HK-2 (cell line): ENCODE measurements around the gene WDR12.
"Not testable (repeated sequence)": the region's sequence is repeated elsewhere in the genome, so short reads cannot be mapped to it uniquely, and the experiment has no call there.

ENCODE experiments used
- DNase-seq: peaks from one replicate; pipeline ENCODE4 v3.0.0-alpha.2; 2018; ENCODE audit not compliant: unreplicated experiment

The WDR12 gene

GRCh38 chr2:202911512-202912341 lies at the start of gene WDR12, which contains the start of gene CARF:
Gene WDR12 (minus strand): TSS chr2:202911673. CDS start chr2:202911476, 197 bp downstream.
Gene CARF (plus strand): TSS chr2:202912275. CDS start chr2:202941903, 29,628 bp downstream.
- DNase-seq, result peak; percentile 89

GRCh38 chr2:202960524-202960923 lies 49.1 kb upstream of the WDR12 start:
- no peak for DNase-seq

DNA sequence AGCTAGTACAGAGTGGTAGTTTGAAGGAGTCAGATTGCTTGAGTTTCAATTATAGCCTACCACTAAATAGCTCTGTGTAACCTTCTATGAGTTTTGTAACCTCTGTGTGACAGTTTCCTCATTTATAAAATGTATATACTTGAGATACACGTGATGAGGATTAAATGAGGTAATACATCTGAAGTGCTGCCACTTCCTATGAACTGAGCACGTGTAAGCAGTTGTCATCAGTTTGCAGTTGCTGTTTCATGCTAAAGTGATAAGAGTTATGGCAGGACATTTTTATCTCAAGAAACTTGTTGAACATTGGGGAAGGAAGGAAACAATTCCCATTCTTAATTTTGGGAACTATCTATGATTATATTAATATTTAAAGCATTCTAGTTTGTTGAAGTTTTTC lies 39.1 kb upstream of the WDR12 start:
- DNase-seq, result no peak

- DNase-seq, result not testable (repeated sequence)
Measured at GRCh38 chr2:202949333-202949732, 37.9 kb upstream of the WDR12 start.

DNA sequence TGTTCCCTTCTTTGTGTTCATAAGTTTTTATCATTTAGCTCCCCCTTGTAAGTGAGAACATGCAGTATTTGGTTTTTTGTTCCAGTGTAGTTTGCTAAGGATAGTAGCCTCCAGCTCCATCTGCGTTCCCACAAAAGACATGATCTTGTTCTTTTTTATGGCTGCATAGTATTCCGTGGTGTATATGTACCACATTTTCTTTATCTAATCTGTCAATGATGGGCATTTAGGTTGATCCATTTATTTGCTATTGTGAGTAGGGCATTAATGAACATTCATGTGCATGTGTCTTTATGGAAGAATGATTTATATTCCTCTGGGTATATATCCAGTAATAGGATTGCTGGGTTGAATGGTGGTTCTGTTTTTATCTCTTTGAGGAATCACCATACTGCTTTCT lies 34.0 kb upstream of the WDR12 start:
- DNase-seq, result no peak

GRCh38 chr2:202944816-202945215 lies 33.3 kb upstream of the WDR12 start:
- no peak for DNase-seq

GRCh38 chr2:202944408-202944807 lies 32.9 kb upstream of the WDR12 start:
- DNase-seq, result no peak

GRCh38 chr2:202941771-202942170 lies 30.3 kb upstream of the WDR12 start:
- DNase-seq, result no peak

DNA sequence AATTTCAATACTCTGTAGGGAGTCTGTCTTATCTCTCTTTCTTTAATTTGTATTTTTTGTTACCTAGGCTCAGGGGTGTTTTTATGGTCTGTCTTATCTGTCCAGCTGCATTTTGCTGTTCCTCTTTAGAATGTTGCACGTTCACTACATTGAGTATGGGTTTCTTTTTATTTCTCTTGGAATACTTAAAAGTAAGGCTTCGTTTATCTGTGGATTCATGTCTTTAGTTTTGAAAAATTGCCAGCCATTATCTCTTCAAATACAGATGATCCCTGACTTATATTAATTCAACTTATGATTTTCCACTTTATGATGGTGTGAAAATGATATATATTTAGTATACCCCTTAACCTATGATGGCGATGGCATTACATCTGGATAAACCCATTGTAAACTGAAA lies 27.5 kb upstream of the WDR12 start:
- DNase-seq, result no peak

DNA sequence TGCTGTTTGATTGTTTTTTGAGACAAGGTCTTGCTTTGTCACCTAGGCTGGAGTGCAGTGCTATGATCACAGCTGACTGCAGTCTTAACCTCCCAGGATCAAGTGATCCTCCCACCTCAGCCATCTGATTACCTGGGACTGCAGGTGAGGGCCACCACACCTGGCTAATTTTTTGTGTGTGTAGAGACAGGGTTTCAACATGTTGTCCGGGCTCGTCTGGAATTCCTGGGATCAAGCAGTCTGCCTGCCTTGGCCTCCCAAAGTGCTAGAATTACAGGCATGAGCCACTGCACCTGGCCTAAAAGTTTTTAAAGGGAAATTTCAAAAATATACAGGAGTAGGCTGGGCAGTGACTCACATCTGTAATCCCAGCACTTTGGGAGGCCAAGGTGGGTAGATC lies 23.0 kb upstream of the WDR12 start:
- no peak for DNase-seq

GRCh38 chr2:202933958-202934357 lies 22.5 kb upstream of the WDR12 start:
- DNase-seq, result no peak

GRCh38 chr2:202933139-202933510 lies 21.7 kb upstream of the WDR12 start:
- no peak for DNase-seq

DNA sequence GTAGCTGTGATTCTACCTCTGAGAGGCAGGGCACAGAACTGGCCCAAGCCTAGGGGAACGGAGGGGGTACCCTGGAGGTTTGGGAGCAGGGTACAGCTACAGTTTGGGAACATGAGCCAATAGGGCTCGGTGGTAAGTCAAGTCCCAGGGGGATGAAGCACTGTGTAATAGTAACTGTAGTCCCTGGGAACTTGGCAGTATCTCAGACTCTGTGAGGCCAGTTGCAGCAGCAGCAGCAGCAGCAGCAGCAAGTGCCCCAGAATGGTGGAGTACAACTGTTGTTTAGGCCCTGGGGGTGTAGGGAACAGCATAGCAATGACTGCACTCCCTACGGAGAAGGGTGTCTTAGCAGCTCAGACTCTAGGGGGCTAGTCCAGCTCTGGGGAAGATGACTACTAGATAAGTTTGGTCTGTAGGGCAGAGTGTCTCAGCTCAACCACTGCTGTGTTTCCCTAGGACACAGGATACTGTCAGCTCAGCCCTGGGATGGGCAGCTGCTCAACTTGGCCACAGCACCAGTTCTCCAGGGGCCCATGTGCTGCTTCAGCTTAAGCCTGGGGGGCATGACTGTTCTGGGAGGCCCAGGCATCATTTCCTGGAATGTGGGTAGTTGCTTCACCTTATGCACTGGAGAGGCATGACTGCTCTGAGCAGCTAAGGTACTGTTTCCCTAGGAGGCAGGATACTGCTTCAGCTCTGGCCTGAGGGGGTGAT lies 21.1 kb upstream of the WDR12 start:
- no peak for DNase-seq

DNA sequence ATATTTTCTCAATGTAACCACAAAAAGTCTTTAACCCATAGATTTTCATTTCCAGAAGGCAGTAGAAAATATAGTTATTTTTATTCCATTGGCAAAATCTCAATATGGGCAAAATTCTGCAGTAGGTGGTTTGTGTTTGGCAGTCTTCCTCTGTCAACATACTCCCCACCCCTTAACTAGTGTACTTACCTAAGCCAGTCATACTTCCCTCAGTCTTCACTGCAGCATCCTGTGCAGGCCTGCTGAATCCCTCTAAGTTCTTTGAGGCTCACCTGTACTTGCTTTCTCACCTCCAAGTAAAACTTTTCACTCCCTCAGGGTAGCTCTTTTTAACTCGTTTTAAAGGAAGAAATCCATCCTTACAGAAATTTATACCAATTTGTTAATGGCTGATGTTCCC lies 7.4 kb upstream of the WDR12 start:
- no peak for DNase-seq

GRCh38 chr2:202912342-202913201 lies 1.1 kb upstream of the WDR12 start:
- peak; percentile 14 for DNase-seq

DNA sequence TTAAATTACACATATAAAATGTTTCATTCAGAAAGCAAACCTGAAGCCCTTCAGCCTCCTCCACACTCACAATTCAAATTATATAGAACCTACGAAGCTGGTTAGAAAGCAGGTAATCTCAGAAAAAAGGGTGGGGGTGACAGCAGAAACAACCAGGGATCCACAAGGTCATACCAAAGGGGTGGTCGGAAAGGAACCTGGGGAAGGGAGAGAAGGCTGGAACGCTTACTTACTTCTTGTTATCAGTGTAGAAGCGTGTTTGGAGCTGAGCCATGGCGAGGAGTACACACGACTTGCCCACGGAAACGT lies 316 bp downstream of the WDR12 start:
- DNase-seq, result no peak

GRCh38 chr2:202910698-202911097 lies 775 bp downstream of the WDR12 start:
- no peak for DNase-seq

DNA sequence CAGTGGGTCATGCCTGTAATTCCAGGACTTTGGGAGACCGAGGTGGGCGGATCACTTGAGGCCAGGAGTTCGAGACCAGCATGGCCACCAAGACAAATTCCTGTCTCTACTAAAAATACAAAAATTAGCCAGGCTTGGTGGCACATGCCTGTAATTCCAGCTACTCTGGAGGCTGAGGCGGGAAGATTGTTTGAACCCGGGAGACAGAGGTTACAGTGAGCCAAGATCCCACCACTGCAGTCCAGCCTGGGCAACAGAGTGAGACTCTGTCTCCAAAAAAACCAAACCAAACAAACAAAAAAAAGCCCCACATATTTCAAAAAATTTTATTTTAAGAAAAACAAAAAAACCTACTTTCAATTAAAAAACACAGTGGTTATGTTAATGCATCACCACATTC lies 1.2 kb downstream of the WDR12 start:
- DNase-seq, result not testable (repeated sequence)

DNA sequence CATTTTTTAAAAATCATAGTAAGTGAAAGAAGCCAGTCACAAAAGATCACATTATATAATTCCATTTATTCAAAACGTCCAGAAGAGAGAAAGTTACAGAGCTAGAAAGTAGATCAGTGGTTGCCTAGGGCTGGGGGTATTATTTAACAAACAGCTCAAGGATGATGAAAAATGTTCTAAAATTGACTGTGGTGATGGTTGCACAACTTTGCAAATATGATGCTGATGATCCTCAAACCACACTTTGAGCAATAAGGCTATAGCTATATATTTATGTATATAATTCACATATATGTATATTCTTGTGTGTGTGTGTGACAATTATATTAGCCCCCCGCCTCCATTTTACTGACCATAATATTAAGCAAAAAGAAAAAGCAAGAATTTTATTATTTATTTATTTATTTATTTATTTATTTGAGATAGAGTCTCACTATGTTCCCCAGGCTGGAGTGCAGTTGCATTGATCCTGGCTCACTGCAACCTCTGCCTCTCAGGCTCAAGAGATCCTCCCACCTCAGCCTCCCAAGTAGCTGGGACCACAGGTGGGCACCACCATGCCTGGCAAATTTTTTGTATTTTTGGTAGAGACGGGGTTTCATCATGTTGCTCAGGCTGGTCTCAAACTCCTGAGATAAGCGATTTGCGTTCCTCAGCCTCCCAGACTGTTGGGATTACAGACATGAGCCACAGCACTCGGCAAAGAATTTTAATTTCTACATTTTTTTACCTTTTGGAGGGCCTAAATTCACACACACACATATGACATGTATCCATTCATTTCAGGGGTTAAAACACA lies 1.9 kb downstream of the WDR12 start:
- no peak for DNase-seq

GRCh38 chr2:202908186-202908585 lies 3.3 kb downstream of the WDR12 start:
- no peak for DNase-seq

- DNase-seq, result not testable (repeated sequence)
Measured at GRCh38 chr2:202905507-202905906, 6.0 kb downstream of the WDR12 start.

GRCh38 chr2:202885190-202885589 lies 26.3 kb downstream of the WDR12 start:
- no peak for DNase-seq
